Measurements from ENCODE around the gene CEP192. TPM values are rescaled to one million over a fixed set of nuclear protein-coding genes. Genes with fewer than 3 reads are reported as not detected.
"Not testable (repeated sequence)": the region's sequence is repeated elsewhere in the genome, so short reads cannot be mapped to it uniquely, and the experiment has no call there.

CEP192 gene
- polyA plus RNA-seq, 1 of the 3 experiments (the other 2 are of a cell fraction), result 9.4 TPM

- no peak for DNase-seq
- Histone ChIP-seq H3K27me3 (ENCODE audit: insufficient read depth) (no peaks in the 10 kb centered on the region), H3K4me2 (no peak overlapping the region), H3K27ac (ENCODE audit: low read depth in 2 of 2, low read length in 1 of 2) (no peak overlapping the region), H3K4me3 (ENCODE audit: low read depth in 2 of 2, low read length in 1 of 2) (no peak overlapping the region), H4K20me1 (ENCODE audit: insufficient read depth) (no peaks in the 10 kb centered on the region), H3K9ac (no peak overlapping the region), H3K9me3 (no peaks in the 10 kb centered on the region), H2AFZ (ENCODE audit: low read depth) (no peak overlapping the region), H3K36me3 (replicated peaks in 1 of 2; ENCODE audit: control insufficient read depth in 1 of 2, insufficient read depth in 2 of 2, low read length in 1 of 2) (peaks cover 20 to 50% of the 10 kb centered on the region in 2 experiments), H3K9me2 (no peaks in the 10 kb centered on the region), H3K4me1 (ENCODE audit: control insufficient read depth in 1 of 2, insufficient read depth in 2 of 2, low read depth in 1 of 2, low read length in 1 of 2) (no peaks in the 10 kb centered on the region), H3F3A (replicated peaks; ENCODE audit: insufficient read depth) (no peaks in the 10 kb centered on the region), H3K79me2 (ENCODE audit: insufficient read depth) (no peaks in the 10 kb centered on the region)
- ChIA-PET CTCF (interaction anchor here (0.9 kb wide), 1 partner anchor 13 kb away, joined by 3 read pairs; no protein-coding TSS in a partner anchor), POLR2A (no interaction called here)
- 100% methylated on average over 6 of the region's 6 CpGs for WGBS (ENCODE audit: low lambda C conversion rate)
- no peak for TF ChIP-seq MEF2A (IDR thresholded peaks at IDR 0.05; ENCODE audit: borderline replicate concordance, low read depth)
- no peak for TF ChIP-seq FOSL2 (IDR thresholded peaks at IDR 0.05; ENCODE audit: borderline replicate concordance, low read depth)
- no peak for TF ChIP-seq YY1 (IDR thresholded peaks at IDR 0.05; ENCODE audit: low read depth)
- TF ChIP-seq JUND (IDR thresholded peaks at IDR 0.05), result no peak
- TF ChIP-seq RAD21 (IDR thresholded peaks at IDR 0.05; ENCODE audit: low read length), result no peak
- no peak for TF ChIP-seq EZH2phosphoT487 (IDR thresholded peaks at IDR 0.05; ENCODE audit: borderline replicate concordance, low read depth)
- TF ChIP-seq FOXM1 (IDR thresholded peaks at IDR 0.05; ENCODE audit: low read depth), result no peak
- no peak for TF ChIP-seq SIN3A (IDR thresholded peaks at IDR 0.05; ENCODE audit: borderline replicate concordance, low read depth, low read length)
Observed at GRCh38 chr18:12975488-12975887, 15.7 kb upstream of the CEP192 start.

GRCh38 chr18:12976305-12976704 lies 14.9 kb upstream of the CEP192 start:
- Histone ChIP-seq H2AFZ (ENCODE audit: low read depth) (no peak overlapping the region), H3K27me3 (ENCODE audit: insufficient read depth) (no peaks in the 10 kb centered on the region)
- POLR2A ChIA-PET, result no interaction called here

DNA sequence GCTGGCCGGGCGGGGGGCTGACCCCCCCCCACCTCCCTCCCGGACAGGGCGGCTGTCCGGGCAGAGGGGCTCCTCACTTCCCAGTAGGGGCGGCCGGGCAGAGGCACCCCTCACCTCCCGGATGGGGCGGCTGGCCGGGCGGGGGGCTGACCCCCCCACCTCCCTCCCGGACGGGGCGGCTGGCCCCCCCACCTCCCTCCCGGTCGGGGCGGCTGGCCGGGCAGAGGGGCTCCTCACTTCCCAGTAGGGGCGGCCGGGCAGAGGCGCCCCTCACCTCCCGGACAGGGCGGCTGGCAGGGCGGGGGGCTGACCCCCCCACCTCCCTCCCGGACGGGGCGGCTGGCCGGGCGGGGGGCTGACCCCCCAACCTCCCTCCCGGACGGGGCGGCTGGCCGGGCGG lies 11.1 kb upstream of the CEP192 start:
- no CpG with 5 or more reads among the region's 34 CpGs for WGBS (ENCODE audit: low lambda C conversion rate)
- H3K27ac ChIP-seq (ENCODE audit: low read depth in 2 of 2, low read length in 1 of 2); H3K79me2 ChIP-seq (ENCODE audit: insufficient read depth); DNase-seq; CTCF ChIA-PET; H3F3A ChIP-seq (replicated peaks; ENCODE audit: insufficient read depth); H3K4me1 ChIP-seq (ENCODE audit: control insufficient read depth in 1 of 2, insufficient read depth in 2 of 2, low read depth in 1 of 2, low read length in 1 of 2); POLR2A ChIA-PET; H2AFZ ChIP-seq (ENCODE audit: low read depth); H3K9ac ChIP-seq; H3K4me3 ChIP-seq (ENCODE audit: low read depth in 2 of 2, low read length in 1 of 2); H3K4me2 ChIP-seq; H4K20me1 ChIP-seq (ENCODE audit: insufficient read depth); H3K27me3 ChIP-seq (ENCODE audit: insufficient read depth); H3K9me3 ChIP-seq; H3K9me2 ChIP-seq: not testable (repeated sequence)
- H3K36me3 ChIP-seq (replicated peaks in 1 of 2; ENCODE audit: control insufficient read depth in 1 of 2, insufficient read depth in 2 of 2, low read length in 1 of 2), result peaks cover 32 to 51% of the 10 kb centered on the region in 2 experiments

More at GRCh38 chr18:12976305-12976704, 14.9 kb upstream of the CEP192 start:
- 82% methylated on average over 7 of the region's 12 CpGs for WGBS (ENCODE audit: low lambda C conversion rate)
- Histone ChIP-seq H3K27ac (ENCODE audit: low read depth in 2 of 2, low read length in 1 of 2) (no peak overlapping the region), H3K9me3 (no peaks in the 10 kb centered on the region), H3F3A (replicated peaks; ENCODE audit: insufficient read depth) (no peaks in the 10 kb centered on the region), H3K4me2 (no peak overlapping the region), H3K79me2 (ENCODE audit: insufficient read depth) (no peaks in the 10 kb centered on the region), H3K4me1 (ENCODE audit: control insufficient read depth in 1 of 2, insufficient read depth in 2 of 2, low read depth in 1 of 2, low read length in 1 of 2) (no peaks in the 10 kb centered on the region), H4K20me1 (ENCODE audit: insufficient read depth) (no peaks in the 10 kb centered on the region), H3K9me2 (no peaks in the 10 kb centered on the region), H3K4me3 (ENCODE audit: low read depth in 2 of 2, low read length in 1 of 2) (no peak overlapping the region), H3K36me3 (replicated peaks in 1 of 2; ENCODE audit: control insufficient read depth in 1 of 2, insufficient read depth in 2 of 2, low read length in 1 of 2) (peaks cover 17 to 44% of the 10 kb centered on the region in 2 experiments), H3K9ac (no peak overlapping the region)
- CTCF ChIA-PET, result interaction anchor here (0.9 kb wide), 1 partner anchor 14 kb away, joined by 3 read pairs; no protein-coding TSS in a partner anchor
- no peak for DNase-seq
- TF ChIP-seq RCOR1 (IDR thresholded peaks at IDR 0.05; ENCODE audit: low read length) (no peak), GABPA (IDR thresholded peaks at IDR 0.05; ENCODE audit: low read depth) (no peak), SIN3A (IDR thresholded peaks at IDR 0.05; ENCODE audit: borderline replicate concordance, low read depth, low read length) (no peak), RAD21 (IDR thresholded peaks at IDR 0.05; ENCODE audit: low read length) (no peak), FOSL2 (IDR thresholded peaks at IDR 0.05; ENCODE audit: borderline replicate concordance, low read depth) (no peak), TAF1 (IDR thresholded peaks at IDR 0.05; ENCODE audit: borderline replicate concordance, low read depth, low read length) (no peak), TEAD4 (IDR thresholded peaks at IDR 0.05; ENCODE audit: borderline replicate concordance, insufficient read depth) (no peak), YY1 (IDR thresholded peaks at IDR 0.05; ENCODE audit: low read depth) (no peak), MAX (IDR thresholded peaks at IDR 0.05; ENCODE audit: low read depth) (no peak), EZH2phosphoT487 (IDR thresholded peaks at IDR 0.05; ENCODE audit: borderline replicate concordance, low read depth) (no peak), ELF1 (IDR thresholded peaks at IDR 0.05) (no peak), SMC3 (IDR thresholded peaks at IDR 0.05; ENCODE audit: low read depth, low read length) (no peak)
- TF ChIP-seq, protein P1, sequence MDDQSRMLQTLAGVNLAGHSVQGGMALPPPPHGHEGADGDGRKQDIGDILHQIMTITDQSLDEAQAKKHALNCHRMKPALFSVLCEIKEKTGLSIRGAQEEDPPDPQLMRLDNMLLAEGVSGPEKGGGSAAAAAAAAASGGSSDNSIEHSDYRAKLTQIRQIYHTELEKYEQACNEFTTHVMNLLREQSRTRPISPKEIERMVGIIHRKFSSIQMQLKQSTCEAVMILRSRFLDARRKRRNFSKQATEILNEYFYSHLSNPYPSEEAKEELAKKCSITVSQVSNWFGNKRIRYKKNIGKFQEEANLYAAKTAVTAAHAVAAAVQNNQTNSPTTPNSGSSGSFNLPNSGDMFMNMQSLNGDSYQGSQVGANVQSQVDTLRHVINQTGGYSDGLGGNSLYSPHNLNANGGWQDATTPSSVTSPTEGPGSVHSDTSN (IDR thresholded peaks at IDR 0.05), result no peak

Data from SK-N-SH (cell line).